Transverse colon (tissue), 4 donors: ENCODE results near the gene LEPROT.

Experiments
- EP300 ChIP-seq: sonication (generic); formaldehyde crosslinking; IDR thresholded peaks from one replicate; pipeline ENCODE4 v1.6.1; 2017; ENCODE audit warnings: antibody characterized with exemption, low read depth
- POLR2A ChIP-seq: fragments of 450-650 bp; IDR thresholded peaks from one replicate; pipeline ENCODE4 v1.6.1; 2016; ENCODE audit warnings: antibody characterized with exemption, mild to moderate bottlenecking, moderate library complexity
- POLR2AphosphoS5 ChIP-seq, 3 donors: sonication (generic); formaldehyde crosslinking; IDR thresholded peaks; one replicate each; pipeline ENCODE4 v1.6.1; 2016; ENCODE audit warnings: antibody characterized with exemption in 3 of 3
- TF ChIP-seq, protein P1 (sequence below), 5 experiments: fragments of 200-600 bp in 3 of 5; fragments of 450-650 bp in 2 of 5; sonication (generic) in 3 of 5; IDR thresholded peaks; 1 replicate in 2 of 5; 2 replicates in 3 of 5; pipeline ENCODE4 v1.5.1; 2016 to 2017; ENCODE audit warnings: antibody characterized with exemption in 5 of 5, inconsistent platforms in 3 of 5, mild to moderate bottlenecking in 2 of 5, moderate library complexity in 1 of 5

DNA sequence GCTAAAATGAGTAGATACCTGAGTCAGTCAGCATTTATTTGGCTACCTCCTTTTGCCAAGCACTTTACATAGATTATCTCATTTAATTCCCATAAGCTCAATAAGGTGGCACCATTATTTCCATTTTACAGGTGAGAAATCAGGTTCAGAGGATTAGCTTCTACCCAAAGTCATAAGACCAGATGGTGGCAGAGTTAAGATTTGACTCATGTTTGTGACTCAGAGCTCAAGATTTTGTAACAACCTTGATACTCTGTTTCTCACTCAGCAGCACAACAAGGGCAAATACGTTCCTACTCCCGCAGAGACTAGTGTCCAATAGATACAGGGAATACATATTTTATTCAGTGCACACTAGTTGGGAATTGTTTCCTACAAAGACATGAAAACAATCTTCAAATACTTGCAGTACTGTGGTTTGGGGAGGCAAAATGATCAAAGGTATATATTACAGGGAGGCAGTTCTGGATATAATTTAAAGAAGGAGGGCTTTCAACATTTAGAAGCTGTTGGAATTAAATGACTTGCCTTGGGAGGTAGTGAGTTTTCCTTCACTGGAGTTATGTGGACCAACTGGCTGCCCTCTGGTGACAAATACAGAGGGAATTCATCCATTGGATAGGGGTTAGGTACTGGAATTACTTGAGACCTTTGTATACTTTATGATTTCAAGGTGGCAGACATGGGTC lies 3.6 kb downstream of the LEPROT start:
- TF ChIP-seq, protein P1, sequence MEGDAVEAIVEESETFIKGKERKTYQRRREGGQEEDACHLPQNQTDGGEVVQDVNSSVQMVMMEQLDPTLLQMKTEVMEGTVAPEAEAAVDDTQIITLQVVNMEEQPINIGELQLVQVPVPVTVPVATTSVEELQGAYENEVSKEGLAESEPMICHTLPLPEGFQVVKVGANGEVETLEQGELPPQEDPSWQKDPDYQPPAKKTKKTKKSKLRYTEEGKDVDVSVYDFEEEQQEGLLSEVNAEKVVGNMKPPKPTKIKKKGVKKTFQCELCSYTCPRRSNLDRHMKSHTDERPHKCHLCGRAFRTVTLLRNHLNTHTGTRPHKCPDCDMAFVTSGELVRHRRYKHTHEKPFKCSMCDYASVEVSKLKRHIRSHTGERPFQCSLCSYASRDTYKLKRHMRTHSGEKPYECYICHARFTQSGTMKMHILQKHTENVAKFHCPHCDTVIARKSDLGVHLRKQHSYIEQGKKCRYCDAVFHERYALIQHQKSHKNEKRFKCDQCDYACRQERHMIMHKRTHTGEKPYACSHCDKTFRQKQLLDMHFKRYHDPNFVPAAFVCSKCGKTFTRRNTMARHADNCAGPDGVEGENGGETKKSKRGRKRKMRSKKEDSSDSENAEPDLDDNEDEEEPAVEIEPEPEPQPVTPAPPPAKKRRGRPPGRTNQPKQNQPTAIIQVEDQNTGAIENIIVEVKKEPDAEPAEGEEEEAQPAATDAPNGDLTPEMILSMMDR (IDR thresholded peaks at IDR 0.05), result no peak
- TF ChIP-seq POLR2A, result no peak
- TF ChIP-seq POLR2AphosphoS5 (IDR thresholded peaks at IDR 0.05), result no peak
- no peak for TF ChIP-seq EP300
